ENCODE results near the gene SLC24A3. TPM values are rescaled to one million over a fixed set of nuclear protein-coding genes. Genes with fewer than 3 reads are reported as not detected.

SLC24A3 gene
- total and polyA plus RNA-seq, 2 experiments from 2014 or later = 0.48 to 1.7 TPM

DNA sequence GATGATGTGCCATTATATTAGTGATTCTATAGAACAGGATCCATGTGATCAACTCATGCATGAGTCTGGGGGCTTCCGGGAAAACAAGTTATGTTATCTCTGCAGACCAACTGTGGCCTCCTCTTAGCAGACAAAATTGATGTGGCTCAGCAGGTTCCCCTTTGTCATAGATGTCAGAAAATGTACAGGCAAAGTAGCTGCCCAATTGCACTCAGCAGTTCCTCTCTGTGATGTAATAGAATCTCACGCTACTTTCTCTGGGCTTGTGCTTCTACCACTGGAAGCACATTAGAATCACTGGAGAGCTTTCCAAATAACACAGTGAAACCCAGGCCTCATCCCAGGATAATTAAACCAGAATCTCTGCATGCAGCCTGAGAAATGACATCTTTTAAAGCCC is 253.1 kb downstream of the SLC24A3 start:
- H3K9me2 ChIP-seq (replicated peaks; ENCODE audit: insufficient read depth) = no peaks in the 10 kb centered on the region
- TF ChIP-seq EZH2 (IDR thresholded peaks at IDR 0.05; ENCODE audit: borderline replicate concordance) = no peak
- TF ChIP-seq, protein P1, sequence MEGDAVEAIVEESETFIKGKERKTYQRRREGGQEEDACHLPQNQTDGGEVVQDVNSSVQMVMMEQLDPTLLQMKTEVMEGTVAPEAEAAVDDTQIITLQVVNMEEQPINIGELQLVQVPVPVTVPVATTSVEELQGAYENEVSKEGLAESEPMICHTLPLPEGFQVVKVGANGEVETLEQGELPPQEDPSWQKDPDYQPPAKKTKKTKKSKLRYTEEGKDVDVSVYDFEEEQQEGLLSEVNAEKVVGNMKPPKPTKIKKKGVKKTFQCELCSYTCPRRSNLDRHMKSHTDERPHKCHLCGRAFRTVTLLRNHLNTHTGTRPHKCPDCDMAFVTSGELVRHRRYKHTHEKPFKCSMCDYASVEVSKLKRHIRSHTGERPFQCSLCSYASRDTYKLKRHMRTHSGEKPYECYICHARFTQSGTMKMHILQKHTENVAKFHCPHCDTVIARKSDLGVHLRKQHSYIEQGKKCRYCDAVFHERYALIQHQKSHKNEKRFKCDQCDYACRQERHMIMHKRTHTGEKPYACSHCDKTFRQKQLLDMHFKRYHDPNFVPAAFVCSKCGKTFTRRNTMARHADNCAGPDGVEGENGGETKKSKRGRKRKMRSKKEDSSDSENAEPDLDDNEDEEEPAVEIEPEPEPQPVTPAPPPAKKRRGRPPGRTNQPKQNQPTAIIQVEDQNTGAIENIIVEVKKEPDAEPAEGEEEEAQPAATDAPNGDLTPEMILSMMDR (IDR thresholded peaks at IDR 0.05; ENCODE audit: poor library complexity) = no peak
- no peak for TF ChIP-seq EZH2phosphoT487 (IDR thresholded peaks at IDR 0.05; ENCODE audit: low read depth, severe bottlenecking, unreplicated experiment)
- WGBS (ENCODE audit: low lambda C conversion rate, missing lambda C conversion rate) = 74% methylated on average over 2 of the region's 2 CpGs
- no peak overlapping the region for H3K27ac ChIP-seq
- H2AFZ ChIP-seq = no peak overlapping the region
- H3K27me3 ChIP-seq = no peaks in the 10 kb centered on the region
- H3K36me3 ChIP-seq (replicated peaks; ENCODE audit: insufficient read depth, low read depth) = no peaks in the 10 kb centered on the region
- H4K20me1 ChIP-seq (ENCODE audit: insufficient read depth, poor library complexity, severe bottlenecking) = no peaks in the 10 kb centered on the region
- H3K79me2 ChIP-seq = no peaks in the 10 kb centered on the region
- DNase-seq (ENCODE audit: low spot score) = no peak
- H3K9me3 ChIP-seq (ENCODE audit: low read depth) = no peaks in the 10 kb centered on the region
- no peaks in the 10 kb centered on the region for H3K4me1 ChIP-seq (ENCODE audit: insufficient read depth)
- H3K4me3 ChIP-seq = no peak overlapping the region
- no peak overlapping the region for H3K4me2 ChIP-seq

DNA sequence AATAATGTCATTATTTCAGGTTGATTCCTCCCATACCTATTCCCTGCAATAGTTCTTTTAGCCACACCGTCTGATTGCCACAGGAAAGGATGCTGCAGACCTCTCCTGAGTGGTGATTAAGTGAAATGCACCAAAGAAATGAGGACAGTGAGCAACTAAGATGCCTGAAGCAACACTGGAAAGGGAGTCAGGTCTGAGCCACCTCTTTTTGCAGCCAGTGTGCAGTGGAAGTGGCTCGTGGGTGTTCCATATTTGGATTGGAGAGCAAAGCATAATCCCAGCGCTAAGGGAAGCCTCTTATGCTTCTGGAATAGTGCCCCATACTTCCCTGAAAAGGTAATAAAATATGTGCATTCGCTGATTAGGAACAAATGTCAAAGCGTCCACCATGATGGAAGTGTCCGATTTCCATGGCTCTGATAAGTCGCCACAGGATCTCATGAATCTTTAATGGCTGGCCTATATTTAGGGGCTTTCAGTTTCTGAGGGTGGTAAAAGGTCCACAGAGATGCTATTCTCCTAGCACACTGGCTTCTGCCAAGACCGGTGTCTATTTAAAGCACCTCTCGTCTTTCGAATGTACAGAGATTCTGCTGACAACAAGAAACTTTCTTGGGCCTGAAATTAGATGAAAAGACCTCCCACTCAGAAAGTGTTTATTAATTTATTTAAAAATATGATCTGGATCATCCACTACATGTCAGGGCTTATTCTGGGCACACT is 253.9 kb downstream of the SLC24A3 start:
- DNase-seq (ENCODE audit: low spot score) = no peak
- no peaks in the 10 kb centered on the region for H3K4me1 ChIP-seq (ENCODE audit: insufficient read depth)
- no peaks in the 10 kb centered on the region for H3K36me3 ChIP-seq (replicated peaks; ENCODE audit: insufficient read depth, low read depth)
- H3K9me3 ChIP-seq (ENCODE audit: low read depth) = no peaks in the 10 kb centered on the region
- no peaks in the 10 kb centered on the region for H3K9me2 ChIP-seq (replicated peaks; ENCODE audit: insufficient read depth)
- H2AFZ ChIP-seq = no peak overlapping the region
- H3K4me3 ChIP-seq = no peak overlapping the region
- 83% methylated on average over 10 of the region's 10 CpGs for WGBS (ENCODE audit: low lambda C conversion rate, missing lambda C conversion rate)
- no peaks in the 10 kb centered on the region for H3K27me3 ChIP-seq
- H3K27ac ChIP-seq = no peak overlapping the region
- no peaks in the 10 kb centered on the region for H4K20me1 ChIP-seq (ENCODE audit: insufficient read depth, poor library complexity, severe bottlenecking)
- no peaks in the 10 kb centered on the region for H3K79me2 ChIP-seq
- no peak overlapping the region for H3K4me2 ChIP-seq
- no peak for TF ChIP-seq EZH2 (IDR thresholded peaks at IDR 0.05; ENCODE audit: borderline replicate concordance)
- TF ChIP-seq, protein P1 (IDR thresholded peaks at IDR 0.05; ENCODE audit: poor library complexity) = no peak

DNA sequence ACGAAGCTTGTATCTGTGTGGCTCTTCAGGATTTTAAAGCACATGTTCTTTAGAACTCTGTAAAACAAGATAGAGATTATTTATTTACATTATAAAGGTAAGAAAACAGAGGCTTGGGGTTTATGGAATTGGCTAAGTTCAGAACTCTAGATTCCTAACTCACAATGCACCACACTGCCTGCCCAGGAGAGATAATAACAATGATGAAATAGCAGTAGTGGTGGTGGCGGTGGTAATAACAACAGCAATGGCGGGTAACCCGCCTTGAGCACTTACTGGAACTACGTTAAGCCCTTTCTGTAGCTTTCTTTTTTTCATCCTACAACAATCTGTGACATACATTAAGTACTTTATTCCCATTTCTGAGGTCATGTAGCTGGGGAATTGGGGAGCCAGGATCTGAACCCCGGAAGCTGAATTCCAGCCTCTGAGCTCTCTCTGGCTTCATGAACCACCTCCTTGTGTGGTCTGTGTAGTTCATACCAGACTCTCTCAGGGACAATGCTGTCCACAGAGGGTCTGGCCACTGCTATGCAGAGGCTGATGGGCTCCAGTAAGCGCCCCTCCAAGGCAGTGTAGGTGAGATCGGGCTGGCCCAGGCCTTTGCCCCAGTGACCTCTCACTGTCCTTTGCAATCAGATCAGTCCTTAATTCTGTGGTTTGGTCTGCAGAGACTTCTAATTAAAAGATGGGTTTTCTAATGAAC is 260.9 kb downstream of the SLC24A3 start:
- TF ChIP-seq, protein P1 (IDR thresholded peaks at IDR 0.05; ENCODE audit: poor library complexity) = no peak
- no peak for TF ChIP-seq EZH2 (IDR thresholded peaks at IDR 0.05; ENCODE audit: borderline replicate concordance)
- TF ChIP-seq EZH2phosphoT487 (IDR thresholded peaks at IDR 0.05; ENCODE audit: low read depth, severe bottlenecking, unreplicated experiment) = no peak
- H3K9me2 ChIP-seq (replicated peaks; ENCODE audit: insufficient read depth) = no peaks in the 10 kb centered on the region
- no peaks in the 10 kb centered on the region for H3K4me1 ChIP-seq (ENCODE audit: insufficient read depth)
- no peaks in the 10 kb centered on the region for H3K79me2 ChIP-seq
- H3K36me3 ChIP-seq (replicated peaks; ENCODE audit: insufficient read depth, low read depth) = no peaks in the 10 kb centered on the region
- no peak overlapping the region for H3K4me3 ChIP-seq
- H3K27ac ChIP-seq = no peak overlapping the region
- H3K4me2 ChIP-seq = no peak overlapping the region
- WGBS (ENCODE audit: low lambda C conversion rate, missing lambda C conversion rate) = 89% methylated on average over 8 of the region's 8 CpGs
- no peaks in the 10 kb centered on the region for H4K20me1 ChIP-seq (ENCODE audit: insufficient read depth, poor library complexity, severe bottlenecking)
- no peaks in the 10 kb centered on the region for H3K27me3 ChIP-seq
- H2AFZ ChIP-seq = no peak overlapping the region
- no peak for DNase-seq (ENCODE audit: low spot score)
- no peaks in the 10 kb centered on the region for H3K9me3 ChIP-seq (ENCODE audit: low read depth)
